ENCODE measurements around the gene CBLB.

Gene CBLB

DNA sequence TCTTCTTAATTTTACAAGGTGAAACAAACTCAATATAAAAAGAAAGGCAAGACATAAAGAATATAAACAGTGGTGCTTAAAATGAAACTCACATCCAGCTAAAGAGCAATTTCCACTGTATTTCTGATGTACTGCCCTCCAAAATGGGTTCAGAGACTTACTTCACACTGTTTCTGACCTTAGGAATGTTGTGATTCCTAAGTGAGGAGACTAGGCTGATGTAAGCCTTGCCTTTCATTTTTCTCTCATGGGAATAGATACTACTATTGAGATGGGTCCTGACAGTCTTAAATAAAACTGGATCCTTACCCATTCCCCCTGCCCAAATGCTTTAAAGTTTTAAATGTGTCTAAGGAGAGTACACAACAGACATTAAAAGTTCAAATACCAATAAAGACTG, 86.9 kb downstream of the CBLB start:
- TF ChIP-seq, protein P1, sequence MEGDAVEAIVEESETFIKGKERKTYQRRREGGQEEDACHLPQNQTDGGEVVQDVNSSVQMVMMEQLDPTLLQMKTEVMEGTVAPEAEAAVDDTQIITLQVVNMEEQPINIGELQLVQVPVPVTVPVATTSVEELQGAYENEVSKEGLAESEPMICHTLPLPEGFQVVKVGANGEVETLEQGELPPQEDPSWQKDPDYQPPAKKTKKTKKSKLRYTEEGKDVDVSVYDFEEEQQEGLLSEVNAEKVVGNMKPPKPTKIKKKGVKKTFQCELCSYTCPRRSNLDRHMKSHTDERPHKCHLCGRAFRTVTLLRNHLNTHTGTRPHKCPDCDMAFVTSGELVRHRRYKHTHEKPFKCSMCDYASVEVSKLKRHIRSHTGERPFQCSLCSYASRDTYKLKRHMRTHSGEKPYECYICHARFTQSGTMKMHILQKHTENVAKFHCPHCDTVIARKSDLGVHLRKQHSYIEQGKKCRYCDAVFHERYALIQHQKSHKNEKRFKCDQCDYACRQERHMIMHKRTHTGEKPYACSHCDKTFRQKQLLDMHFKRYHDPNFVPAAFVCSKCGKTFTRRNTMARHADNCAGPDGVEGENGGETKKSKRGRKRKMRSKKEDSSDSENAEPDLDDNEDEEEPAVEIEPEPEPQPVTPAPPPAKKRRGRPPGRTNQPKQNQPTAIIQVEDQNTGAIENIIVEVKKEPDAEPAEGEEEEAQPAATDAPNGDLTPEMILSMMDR (conservative IDR thresholded peaks at IDR 0.05): no peak
- no peak for TF ChIP-seq ZFX (IDR thresholded peaks at IDR 0.05)
- no peak overlapping the region for H3K27ac ChIP-seq

DNA sequence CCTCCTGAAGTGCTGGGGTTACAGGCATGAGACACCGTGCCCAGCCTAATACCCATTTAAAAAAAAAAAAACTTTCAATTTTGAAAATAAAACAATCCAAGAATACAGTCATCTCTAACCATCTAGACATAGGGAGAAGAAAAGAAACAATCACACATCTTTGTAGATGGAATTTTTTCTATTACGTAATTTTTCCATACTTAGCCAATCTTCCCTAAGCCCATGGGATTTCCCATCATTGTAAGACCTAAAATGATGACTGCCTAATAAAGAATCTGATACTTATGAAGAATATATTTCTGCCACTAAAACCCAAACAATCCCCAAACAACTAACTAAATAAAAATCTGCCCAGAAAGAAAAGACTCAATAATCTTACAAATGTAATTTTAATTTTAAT, 88.7 kb downstream of the CBLB start:
- no peak overlapping the region for H3K27ac ChIP-seq
- TF ChIP-seq ZFX (IDR thresholded peaks at IDR 0.05): no peak
- TF ChIP-seq, protein P1 (conservative IDR thresholded peaks at IDR 0.05): no peak

DNA sequence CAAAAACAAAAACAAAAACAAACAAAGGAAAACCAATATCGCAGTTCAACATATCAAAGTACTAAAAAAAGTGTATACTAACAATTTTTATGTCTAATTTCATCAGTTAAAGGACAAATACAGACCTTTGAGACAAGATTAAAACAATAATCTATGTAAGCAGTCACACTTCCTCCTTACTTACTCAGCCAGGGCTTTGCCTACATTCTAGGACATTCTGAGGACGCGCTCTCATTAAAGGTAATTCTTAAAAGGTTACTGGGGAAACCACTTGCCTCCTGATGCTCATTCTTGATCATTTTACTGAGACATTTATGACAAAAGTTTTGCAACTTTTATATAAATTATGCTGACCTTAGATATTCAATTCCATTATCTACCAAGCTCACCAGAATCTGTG, 93.4 kb downstream of the CBLB start:
- TF ChIP-seq, protein P1 (conservative IDR thresholded peaks at IDR 0.05): no peak
- TF ChIP-seq ZFX (IDR thresholded peaks at IDR 0.05): no peak
- H3K27ac ChIP-seq: no peak overlapping the region

DNA sequence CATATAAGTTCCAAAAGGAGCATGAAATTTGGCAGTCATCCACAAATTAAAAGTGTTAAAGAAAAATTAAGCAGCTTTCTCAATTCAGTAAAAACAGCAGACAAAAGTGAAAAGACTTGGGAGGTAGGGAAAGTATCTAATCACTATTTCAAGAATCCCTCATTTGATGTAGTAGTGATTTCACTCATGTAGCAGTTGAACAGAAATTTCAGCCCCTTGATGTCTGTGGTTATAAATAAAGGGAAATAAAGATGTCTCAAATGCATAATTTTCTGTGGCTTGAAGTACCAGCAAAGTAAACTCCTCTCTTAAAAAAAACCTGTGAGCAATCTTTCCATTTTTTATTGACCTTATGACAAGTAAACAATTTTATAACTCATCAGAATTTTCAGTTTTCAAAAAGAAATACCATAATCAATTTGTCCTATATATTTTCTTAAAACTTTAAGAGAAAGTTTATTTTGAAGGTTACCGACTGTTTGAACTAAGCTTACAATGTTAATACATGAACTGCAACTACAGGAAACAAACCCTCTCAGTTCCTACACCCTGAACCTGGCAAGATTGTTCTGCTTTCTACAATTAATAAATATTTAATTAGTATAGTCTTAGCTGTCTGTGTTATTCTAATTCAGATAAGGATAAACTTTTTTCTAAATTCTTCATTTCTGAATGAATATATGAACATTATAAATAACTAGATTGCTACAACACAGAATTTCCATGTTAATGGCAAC, 94.2 kb downstream of the CBLB start:
- TF ChIP-seq ZFX (IDR thresholded peaks at IDR 0.05): no peak
- TF ChIP-seq, protein P1 (conservative IDR thresholded peaks at IDR 0.05): no peak
- H3K27ac ChIP-seq: no peak overlapping the region

DNA sequence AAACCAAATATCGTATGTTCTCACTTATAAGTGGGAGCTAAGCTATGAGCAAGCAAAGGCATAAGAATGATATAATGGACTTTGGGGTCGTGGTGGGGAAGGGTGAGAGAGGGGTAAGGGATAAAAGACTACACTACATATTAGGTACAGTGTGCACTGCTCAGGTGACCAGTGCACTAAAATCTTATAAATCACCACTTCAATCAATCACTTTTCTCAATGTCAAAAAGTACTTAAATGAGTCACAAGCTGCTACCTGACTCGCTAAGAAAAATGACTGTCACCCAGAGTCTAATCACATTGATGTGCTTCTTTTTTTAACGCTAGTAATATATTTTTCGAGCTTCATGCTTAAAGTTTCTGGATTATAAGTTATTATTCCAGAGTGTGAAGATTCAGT, 95.5 kb downstream of the CBLB start:
- TF ChIP-seq ZFX (IDR thresholded peaks at IDR 0.05): no peak
- TF ChIP-seq, protein P1 (conservative IDR thresholded peaks at IDR 0.05): no peak

DNA sequence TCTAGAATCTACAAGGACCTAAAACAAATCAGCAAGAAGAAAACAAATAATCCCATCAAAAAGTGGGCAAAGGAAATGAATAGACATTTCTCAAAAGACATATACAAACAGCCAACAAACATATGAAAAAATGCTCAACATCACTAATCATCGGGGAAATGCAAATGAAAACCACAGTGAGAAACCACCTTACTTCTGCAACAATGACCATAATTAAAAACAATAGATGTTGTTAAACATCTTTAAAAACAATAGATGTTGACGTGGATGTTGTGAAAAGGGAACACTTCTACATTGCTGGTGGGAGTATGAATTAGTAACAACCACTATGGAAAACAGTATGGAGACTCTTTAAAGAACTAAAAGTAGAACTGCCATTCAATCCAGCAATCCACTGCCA, 96.2 kb downstream of the CBLB start:
- H3K27ac ChIP-seq: no peak overlapping the region
- TF ChIP-seq ZFX (IDR thresholded peaks at IDR 0.05): no peak
- TF ChIP-seq, protein P1 (conservative IDR thresholded peaks at IDR 0.05): no peak

More for the DNA sequence above, 95.5 kb downstream of the CBLB start:
- H3K27ac ChIP-seq: no peak overlapping the region

GRCh38 chr3:105771392-105771791, 97.4 kb downstream of the CBLB start:
- no peak overlapping the region for H3K27ac ChIP-seq

More at GRCh38 chr3:105771392-105771791, 97.4 kb downstream of the CBLB start:
- TF ChIP-seq, protein P1 (conservative IDR thresholded peaks at IDR 0.05): no peak
- no peak for TF ChIP-seq ZFX (IDR thresholded peaks at IDR 0.05)

All from C4-2B (cell line).